GM19324 (cell line): Measurements from ENCODE around the gene SMAD4.
"Not testable (repeated sequence)": the region's sequence is repeated elsewhere in the genome, so short reads cannot be mapped to it uniquely, and the experiment has no call there.

Experiments
- ATAC-seq: cut with Tn5 transposase; IDR thresholded peaks from one replicate; pipeline ENCODE4 v1.9.1; 2021; ENCODE audit warnings: mild to moderate bottlenecking, moderate library complexity; ENCODE audit not compliant: unreplicated experiment, low FRiP score

Gene SMAD4

DNA sequence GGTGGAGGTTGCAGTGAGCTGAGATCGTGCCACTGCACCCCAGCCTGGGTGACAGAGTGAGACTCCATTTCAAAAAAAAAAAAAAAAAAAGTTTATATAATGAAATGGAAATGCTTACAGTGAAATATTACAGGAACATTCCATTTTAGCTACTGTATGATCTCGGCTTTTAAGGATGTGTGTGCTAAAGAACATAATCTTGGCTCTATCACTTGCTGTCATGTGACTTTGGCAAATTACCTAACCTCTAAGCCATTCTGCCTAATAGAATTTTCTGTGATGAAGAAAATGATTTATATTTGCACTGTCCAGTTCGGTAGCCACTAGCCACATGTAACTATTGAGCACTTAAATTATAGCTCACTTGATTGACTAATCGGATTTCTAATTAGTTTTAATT lies 36.3 kb downstream of the SMAD4 start:
- no peak for ATAC-seq

DNA sequence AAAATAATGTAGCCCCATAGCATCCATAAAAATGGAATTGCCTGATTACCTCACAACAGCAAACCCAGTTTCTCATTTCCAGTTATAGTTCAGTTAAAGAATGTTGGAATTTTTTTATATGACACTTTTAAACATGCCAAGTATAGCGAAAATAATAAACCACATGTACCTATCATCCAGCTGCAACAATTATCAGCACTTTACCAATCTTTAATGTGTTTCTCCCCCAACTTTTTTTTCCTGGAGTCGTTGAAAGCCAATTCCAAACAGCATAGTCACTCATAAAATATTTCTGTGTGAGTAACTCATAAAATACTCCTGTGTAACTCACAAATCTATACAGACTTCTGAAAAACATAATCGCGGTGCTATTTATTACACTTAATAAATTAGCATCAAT lies 38.1 kb downstream of the SMAD4 start:
- no peak for ATAC-seq

GRCh38 chr18:51069885-51070284 lies 39.9 kb downstream of the SMAD4 start:
- no peak for ATAC-seq

GRCh38 chr18:51070545-51070944 lies 40.5 kb downstream of the SMAD4 start:
- no peak for ATAC-seq

DNA sequence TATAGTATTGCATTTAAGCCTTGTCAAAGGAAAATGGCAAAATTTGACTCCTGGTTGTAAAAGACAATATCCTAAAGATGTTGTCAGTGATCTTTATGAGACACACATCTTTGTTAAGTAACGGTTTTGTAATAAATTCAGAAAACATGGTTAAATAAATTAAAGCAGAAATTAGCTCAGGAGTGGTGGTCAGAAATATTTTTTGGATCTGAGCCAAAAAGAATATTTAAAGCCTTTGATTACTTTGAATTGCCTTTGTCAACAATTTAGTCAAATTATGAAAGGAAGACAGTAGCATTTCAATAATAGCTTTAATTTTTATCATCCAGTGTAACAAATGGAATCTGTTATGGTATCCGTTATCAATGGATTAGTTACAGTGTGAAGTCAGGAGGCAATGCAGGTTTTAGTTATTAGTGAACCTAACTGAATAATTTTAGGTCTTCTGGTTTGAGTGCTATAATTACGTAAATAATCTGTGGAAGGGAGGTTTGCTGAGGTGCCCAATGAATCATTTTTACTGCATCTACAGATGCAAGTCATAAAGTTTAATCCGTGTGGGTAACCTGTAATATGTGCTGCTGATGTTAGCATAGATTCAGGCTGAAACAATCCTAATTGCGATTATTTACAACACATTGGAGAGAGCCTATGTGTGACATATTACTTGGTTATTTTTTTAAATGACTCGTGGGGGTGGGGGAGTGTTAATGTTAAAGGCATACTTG lies 42.7 kb downstream of the SMAD4 start:
- ATAC-seq, result no peak

DNA sequence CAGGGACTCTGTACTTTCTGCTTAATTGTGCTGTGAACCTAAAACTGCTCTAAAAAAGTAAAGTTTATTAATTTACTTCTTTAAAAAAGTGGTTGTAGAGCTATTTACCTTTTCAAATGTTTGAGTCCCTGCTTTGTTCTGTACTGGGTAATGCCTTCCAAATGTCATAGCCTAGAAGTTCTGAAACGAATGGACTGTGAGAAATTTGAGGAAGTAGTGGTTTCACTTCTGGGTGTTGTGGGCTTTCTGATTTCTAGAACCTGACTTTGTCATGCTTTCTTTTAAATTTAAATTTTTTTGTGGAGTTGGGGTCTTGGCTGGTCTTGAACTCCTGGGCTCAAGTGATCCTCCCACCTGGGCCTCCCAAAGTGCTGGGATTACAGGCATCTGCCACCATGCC lies 44.6 kb downstream of the SMAD4 start:
- ATAC-seq, result no peak

DNA sequence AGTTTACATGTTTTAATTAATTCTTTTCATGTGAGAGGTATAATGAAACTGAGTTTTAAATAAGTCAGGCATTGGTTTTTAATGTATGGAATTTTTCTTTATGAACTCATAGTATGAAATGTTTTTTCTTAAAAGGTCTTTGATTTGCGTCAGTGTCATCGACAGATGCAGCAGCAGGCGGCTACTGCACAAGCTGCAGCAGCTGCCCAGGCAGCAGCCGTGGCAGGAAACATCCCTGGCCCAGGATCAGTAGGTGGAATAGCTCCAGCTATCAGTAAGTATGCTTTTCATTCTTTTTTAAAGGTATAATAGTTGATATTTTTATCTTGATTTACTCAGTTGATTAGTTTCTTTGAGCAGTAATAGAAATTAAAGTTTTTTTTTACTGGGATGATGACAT lies 46.5 kb downstream of the SMAD4 start:
- ATAC-seq, result no peak

- ATAC-seq, result no peak
These were observed 47.2 kb downstream of the SMAD4 start for GRCh38 chr18:51077217-51077616.

- ATAC-seq, result no peak
These were observed 48.0 kb downstream of the SMAD4 start for GRCh38 chr18:51078026-51078425.

DNA sequence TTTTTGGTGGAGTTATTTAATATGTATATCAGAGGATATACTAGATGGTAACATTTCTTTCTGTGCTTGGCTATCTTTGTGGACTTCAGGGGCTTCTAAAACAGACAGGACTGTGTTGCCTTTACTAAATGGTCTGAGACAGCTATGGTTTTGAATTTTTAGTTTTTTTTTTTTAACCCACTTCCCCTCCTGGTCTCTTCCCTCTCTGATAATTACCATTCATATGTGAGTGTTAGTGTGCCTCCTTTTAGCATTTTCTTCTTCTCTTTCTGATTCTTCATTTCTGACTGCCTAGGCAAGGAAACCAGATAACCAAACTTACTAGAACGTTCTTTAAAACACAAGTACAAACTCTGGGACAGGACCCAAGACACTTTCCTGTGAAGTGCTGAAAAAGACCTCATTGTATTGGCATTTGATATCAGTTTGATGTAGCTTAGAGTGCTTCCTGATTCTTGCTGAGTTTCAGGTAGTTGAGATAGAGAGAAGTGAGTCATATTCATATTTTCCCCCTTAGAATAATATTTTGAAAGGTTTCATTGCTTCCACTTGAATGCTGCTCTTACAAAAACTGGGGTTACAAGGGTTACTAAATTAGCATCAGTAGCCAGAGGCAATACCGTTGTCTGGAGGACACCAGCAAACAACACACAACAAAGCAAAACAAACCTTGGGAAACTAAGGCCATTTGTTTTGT lies 52.7 kb downstream of the SMAD4 start:
- no peak for ATAC-seq

DNA sequence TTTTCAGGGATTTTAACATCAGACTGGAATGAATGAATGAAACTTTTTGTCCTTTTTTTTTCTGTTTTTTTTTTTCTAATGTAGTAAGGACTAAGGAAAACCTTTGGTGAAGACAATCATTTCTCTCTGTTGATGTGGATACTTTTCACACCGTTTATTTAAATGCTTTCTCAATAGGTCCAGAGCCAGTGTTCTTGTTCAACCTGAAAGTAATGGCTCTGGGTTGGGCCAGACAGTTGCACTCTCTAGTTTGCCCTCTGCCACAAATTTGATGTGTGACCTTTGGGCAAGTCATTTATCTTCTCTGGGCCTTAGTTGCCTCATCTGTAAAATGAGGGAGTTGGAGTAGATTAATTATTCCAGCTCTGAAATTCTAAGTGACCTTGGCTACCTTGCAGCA lies 53.4 kb downstream of the SMAD4 start:
- ATAC-seq, result no peak

DNA sequence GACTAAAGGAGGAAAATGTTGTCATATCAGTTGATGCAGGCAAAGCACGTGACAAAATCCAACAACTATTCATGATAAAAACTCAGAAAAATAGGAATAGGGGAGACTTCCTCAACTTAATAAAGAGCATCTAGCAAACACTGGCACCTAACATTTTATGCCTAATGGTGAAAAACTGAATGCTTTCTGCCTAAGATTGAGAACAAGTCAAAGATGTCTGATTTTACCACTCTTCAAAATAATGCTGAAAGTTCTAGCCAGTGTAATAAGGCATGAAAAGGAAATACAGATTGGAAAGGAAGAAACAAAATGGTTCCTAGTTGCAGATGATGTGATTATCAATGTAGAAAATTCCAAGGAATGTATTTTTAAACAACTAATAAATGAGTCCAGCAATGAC lies 58.4 kb downstream of the SMAD4 start:
- no peak for ATAC-seq

GRCh38 chr18:51089691-51090090 lies 59.7 kb downstream of the SMAD4 start:
- no peak for ATAC-seq

GRCh38 chr18:51091270-51091669 lies 61.3 kb downstream of the SMAD4 start:
- ATAC-seq, result no peak

GRCh38 chr18:51092117-51092516 lies 62.1 kb downstream of the SMAD4 start:
- no peak for ATAC-seq

GRCh38 chr18:51092967-51093366 lies 63.0 kb downstream of the SMAD4 start:
- ATAC-seq, result not testable (repeated sequence)

DNA sequence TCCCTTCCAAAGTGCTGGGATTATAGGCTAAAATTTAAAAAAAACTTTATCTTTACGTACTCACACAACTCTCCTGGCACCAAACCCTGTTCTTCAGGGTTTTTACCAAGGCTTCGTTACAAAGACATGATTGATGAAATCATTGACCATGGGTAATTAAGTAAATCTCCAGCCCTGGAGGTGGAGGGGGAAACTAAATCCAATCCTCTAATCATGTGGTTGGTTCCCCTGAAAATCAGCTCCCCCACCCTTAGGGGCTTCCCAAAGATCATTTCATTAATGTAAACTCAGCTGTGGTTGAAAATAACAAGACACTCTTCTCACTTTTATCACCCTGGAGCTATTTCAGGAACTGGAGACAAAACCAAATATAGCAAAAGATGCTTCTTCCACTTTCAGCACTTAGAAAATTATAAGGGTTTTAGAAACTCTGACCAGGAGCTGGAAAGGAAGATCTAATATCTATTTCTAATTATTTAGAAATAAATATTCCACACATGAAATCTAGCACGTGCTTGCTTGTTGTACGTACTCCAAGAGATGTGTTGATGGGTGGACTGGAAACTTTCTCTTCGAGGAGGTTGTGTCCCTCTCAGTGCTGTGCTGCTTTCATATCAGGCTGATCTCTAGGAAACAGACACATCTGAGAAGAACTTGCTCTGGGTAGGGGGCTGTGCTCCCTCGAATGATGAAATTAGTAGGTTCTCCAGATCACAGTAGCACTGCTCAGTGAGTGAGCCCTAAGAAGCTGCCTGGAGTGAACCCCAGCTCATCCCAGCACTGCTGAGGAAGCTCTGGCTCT lies 67.2 kb downstream of the SMAD4 start:
- no peak for ATAC-seq

DNA sequence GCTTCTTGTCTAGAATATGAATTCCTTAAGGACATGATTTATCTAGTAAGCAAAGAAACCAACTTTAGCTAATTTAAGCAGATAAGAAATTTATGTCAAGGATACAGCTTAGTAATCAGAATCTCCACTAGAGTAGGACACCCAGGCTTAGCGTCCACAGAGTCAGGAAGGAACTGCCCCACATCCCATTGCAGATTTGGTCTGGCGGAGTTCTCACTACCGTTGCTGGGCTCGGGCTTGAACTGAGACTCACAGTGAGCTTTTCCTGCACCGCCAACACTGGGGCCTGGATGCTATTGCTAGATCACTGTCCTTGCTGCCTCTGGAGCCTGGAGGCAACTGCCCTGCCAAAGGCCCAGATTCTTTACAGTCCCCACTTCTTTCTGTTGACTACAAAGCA lies 68.1 kb downstream of the SMAD4 start:
- no peak for ATAC-seq

GRCh38 chr18:51098513-51098912 lies 68.5 kb downstream of the SMAD4 start:
- ATAC-seq, result no peak

GRCh38 chr18:51100385-51101120 lies 70.5 kb downstream of the SMAD4 start:
- no peak for ATAC-seq

GRCh38 chr18:51107082-51107481 lies 77.1 kb downstream of the SMAD4 start:
- no peak for ATAC-seq
